Muscle of leg (tissue), 11 donors: ENCODE data around the gene ADCY1. TPM values are rescaled to one million over a fixed set of nuclear protein-coding genes. Genes with fewer than 3 reads are reported as not detected.

Experiments used
- DNase-seq: peaks from one replicate; pipeline ENCODE4 v3.0.0; 2013
- H3K27ac ChIP-seq: one replicate; pipeline ENCODE4 v1.5.1; 2013; ENCODE audit warnings: mild to moderate bottlenecking, low read length, control low read depth
- H3K27me3 ChIP-seq: one replicate; pipeline ENCODE4 v1.6.1; 2013; ENCODE audit warnings: low read length; ENCODE audit not compliant: control insufficient read depth, insufficient read depth
- H3K36me3 ChIP-seq: one replicate; pipeline ENCODE4 v1.6.1; 2013; ENCODE audit warnings: low read length; ENCODE audit not compliant: control insufficient read depth, insufficient read depth
- H3K4me1 ChIP-seq: one replicate; pipeline ENCODE4 v1.6.1; 2013; ENCODE audit warnings: low read length; ENCODE audit not compliant: control insufficient read depth, insufficient read depth
- H3K4me3 ChIP-seq: one replicate; pipeline ENCODE4 v1.5.1; 2013; ENCODE audit warnings: low read length, control low read depth
- H3K9me3 ChIP-seq: replicated peaks from 2 replicates; pipeline ENCODE4 v1.6.1; 2013; ENCODE audit warnings: low read depth, low read length; ENCODE audit not compliant: control insufficient read depth
- whole genome bisulfite sequencing: methylation state at CpG from one replicate; pipeline ENCODE4 v1.1.5; 2013; ENCODE audit warnings: missing lambda C conversion rate; ENCODE audit not compliant: insufficient coverage; 5-methylcytosine and 5-hydroxymethylcytosine counted together
- polyA plus RNA-seq, 8 donors: library from polyadenylated mRNA; unstranded; fragments of 120-200 nt; gene quantifications; one replicate each; pipeline versions ENCODE4 v1.2.1 to v1.2.3, GENCODE V29; 2013; ENCODE audit warnings: inconsistent platforms in 1 of 8, low replicate concordance in 1 of 8; ENCODE audit not compliant: insufficient read length in 8 of 8, insufficient read depth in 1 of 8
- total RNA-seq: library from RNA; stranded (reverse); fragments of 120-200 nt; gene quantifications from one replicate; pipeline ENCODE4 v1.2.4, GENCODE V29; 2013

The ADCY1 gene
- total and polyA plus RNA-seq, 9 donors, result 7.1 to 15.6 (median 10.9) TPM

- H3K27ac ChIP-seq, result no peak overlapping the region
- no peak for DNase-seq
- H3K4me3 ChIP-seq, result no peak overlapping the region
- no peaks in the 10 kb centered on the region for H3K27me3 ChIP-seq
- H3K4me1 ChIP-seq, result no peaks in the 10 kb centered on the region
- peaks cover 10% of the 10 kb centered on the region for H3K36me3 ChIP-seq
- H3K9me3 ChIP-seq, result no peaks in the 10 kb centered on the region
Measured at GRCh38 chr7:45690762-45691150, 116.6 kb downstream of the ADCY1 start.

GRCh38 chr7:45691155-45691656, 117.0 kb downstream of the ADCY1 start:
- Histone ChIP-seq H3K4me1 (no peaks in the 10 kb centered on the region), H3K4me3 (no peak overlapping the region), H3K27me3 (no peaks in the 10 kb centered on the region), H3K36me3 (peaks cover 10% of the 10 kb centered on the region), H3K9me3 (no peaks in the 10 kb centered on the region), H3K27ac (no peak overlapping the region)
- 95% methylated on average over 4 of the region's 6 CpGs for WGBS
- no peak for DNase-seq

GRCh38 chr7:45692031-45692430, 117.9 kb downstream of the ADCY1 start:
- no peak for DNase-seq
- Histone ChIP-seq H3K4me1 (no peaks in the 10 kb centered on the region), H3K36me3 (peaks cover 10% of the 10 kb centered on the region), H3K4me3 (no peak overlapping the region), H3K27me3 (no peaks in the 10 kb centered on the region), H3K27ac (no peak overlapping the region), H3K9me3 (no peaks in the 10 kb centered on the region)
- WGBS, result 96% methylated on average over 2 of the region's 3 CpGs

- Histone ChIP-seq H3K9me3 (no peaks in the 10 kb centered on the region), H3K27me3 (no peaks in the 10 kb centered on the region), H3K36me3 (peaks cover 5% of the 10 kb centered on the region), H3K4me1 (no peaks in the 10 kb centered on the region), H3K27ac (no peak overlapping the region), H3K4me3 (no peak overlapping the region)
- DNase-seq, result no peak
- WGBS, result 72% methylated on average over 3 of the region's 5 CpGs
Measured at GRCh38 chr7:45695249-45695995, 121.3 kb downstream of the ADCY1 start.

- H3K4me1 ChIP-seq, result no peaks in the 10 kb centered on the region
- WGBS, result 54% methylated on average over 4 of the region's 4 CpGs
- no peaks in the 10 kb centered on the region for H3K9me3 ChIP-seq
- no peak overlapping the region for H3K27ac ChIP-seq
- peaks cover 5% of the 10 kb centered on the region for H3K36me3 ChIP-seq
- no peak for DNase-seq
- no peaks in the 10 kb centered on the region for H3K27me3 ChIP-seq
- H3K4me3 ChIP-seq, result no peak overlapping the region
Measured at GRCh38 chr7:45696476-45696875, 122.3 kb downstream of the ADCY1 start.

GRCh38 chr7:45697576-45698136, 123.5 kb downstream of the ADCY1 start:
- 100% methylated on average over 3 of the region's 5 CpGs for WGBS
- H3K4me3 ChIP-seq, result no peak overlapping the region
- DNase-seq, result no peak
- no peaks in the 10 kb centered on the region for H3K4me1 ChIP-seq
- no peaks in the 10 kb centered on the region for H3K27me3 ChIP-seq
- H3K27ac ChIP-seq, result no peak overlapping the region
- no peaks in the 10 kb centered on the region for H3K36me3 ChIP-seq
- H3K9me3 ChIP-seq, result no peaks in the 10 kb centered on the region

- WGBS, result 67% methylated on average over 1 of the region's 6 CpGs
- Histone ChIP-seq H3K4me3 (no peak overlapping the region), H3K27me3 (no peaks in the 10 kb centered on the region), H3K36me3 (no peaks in the 10 kb centered on the region), H3K9me3 (no peaks in the 10 kb centered on the region), H3K4me1 (no peaks in the 10 kb centered on the region), H3K27ac (no peak overlapping the region)
- no peak for DNase-seq
Measured at GRCh38 chr7:45698303-45699014, 124.3 kb downstream of the ADCY1 start.

GRCh38 chr7:45699015-45699309, 124.8 kb downstream of the ADCY1 start:
- Histone ChIP-seq H3K27me3 (no peaks in the 10 kb centered on the region), H3K4me1 (no peaks in the 10 kb centered on the region), H3K27ac (no peak overlapping the region), H3K9me3 (no peaks in the 10 kb centered on the region), H3K4me3 (no peak overlapping the region), H3K36me3 (peaks cover 3% of the 10 kb centered on the region)
- no peak for DNase-seq

- Histone ChIP-seq H3K36me3 (peaks cover 3% of the 10 kb centered on the region), H3K27ac (no peak overlapping the region), H3K4me3 (no peak overlapping the region), H3K4me1 (no peaks in the 10 kb centered on the region), H3K9me3 (no peaks in the 10 kb centered on the region), H3K27me3 (no peaks in the 10 kb centered on the region)
- WGBS, result 94% methylated on average over 11 of the region's 11 CpGs
- DNase-seq, result no peak
Measured at GRCh38 chr7:45699726-45700390, 125.7 kb downstream of the ADCY1 start.

GRCh38 chr7:45700556-45700955, 126.4 kb downstream of the ADCY1 start:
- H3K27ac ChIP-seq, result no peak overlapping the region

More at GRCh38 chr7:45700556-45700955, 126.4 kb downstream of the ADCY1 start:
- Histone ChIP-seq H3K36me3 (peaks cover 3% of the 10 kb centered on the region), H3K4me3 (no peak overlapping the region), H3K27me3 (no peaks in the 10 kb centered on the region), H3K9me3 (no peaks in the 10 kb centered on the region), H3K4me1 (no peaks in the 10 kb centered on the region)
- 13% methylated on average over 1 of the region's 2 CpGs for WGBS
- DNase-seq, result no peak
